ENCODE results near the gene NEMP1.

GRCh38 chr12:57029457-57029856, 49.1 kb downstream of the NEMP1 start:
- no peak for TF ChIP-seq CTCF (conservative IDR thresholded peaks at IDR 0.05)
- no peak for TF ChIP-seq EZH2 (IDR thresholded peaks at IDR 0.05; ENCODE audit: low read depth)

Measured in PC-9 (cell line).